Measurements from ENCODE around the gene ATF6. TPM values are rescaled to one million over a fixed set of nuclear protein-coding genes. Genes with fewer than 3 reads are reported as not detected.

ATF6 gene
- 10 to 100 TPM; 31.0 to 56.1 (median 34.1) TPM for total RNA-seq

- Histone ChIP-seq H3K9me3 (no peaks in the 10 kb centered on the region), H3K36me3 (no peaks in the 10 kb centered on the region), H3K4me3 (peak within 1 kb of the TSS; percentile 59 to 73 (median 61)), H3K27ac (peak within 1 kb of the TSS; percentile 88 to 89), H3K4me1 (no peaks in the 10 kb centered on the region), H3K27me3 (no peaks in the 10 kb centered on the region)
- DNase-seq (ENCODE audit: low spot score in 2 of 2): peak; percentile 88 to 89
- intact Hi-C loops (cut with DNase I; ENCODE audit: low total_unique reads): no loop called here
- TF ChIP-seq POLR2AphosphoS5 (IDR thresholded peaks at IDR 0.05) (peak; percentile 93 to 96 (median 95)), CTCF (IDR thresholded peaks at IDR 0.05) (peak in 1 of 3 donors; percentile 34), POLR2A (IDR thresholded peaks at IDR 0.05) (peak; percentile 78)
These were observed at the start of gene ATF6 for GRCh38 chr1:161766102-161766981. Gene ATF6 (plus strand): TSS chr1:161766320. CDS start chr1:161766361, 41 bp downstream.

- intact Hi-C loops (cut with DNase I; ENCODE audit: low total_unique reads): no loop called here
- Histone ChIP-seq H3K36me3 (no peaks in the 10 kb centered on the region), H3K4me1 (no peaks in the 10 kb centered on the region), H3K27me3 (no peaks in the 10 kb centered on the region), H3K27ac (no peak overlapping the region), H3K4me3 (no peak overlapping the region), H3K9me3 (no peaks in the 10 kb centered on the region)
- no peak for DNase-seq (ENCODE audit: low spot score in 2 of 2)
- TF ChIP-seq POLR2A (IDR thresholded peaks at IDR 0.05) (no peak), CTCF (IDR thresholded peaks at IDR 0.05) (no peak), POLR2AphosphoS5 (IDR thresholded peaks at IDR 0.05) (no peak)
These were observed 47.4 kb upstream of the ATF6 start for GRCh38 chr1:161718559-161719324.

- Histone ChIP-seq H3K4me1 (no peaks in the 10 kb centered on the region), H3K36me3 (no peaks in the 10 kb centered on the region), H3K4me3 (no peak overlapping the region), H3K27ac (no peak overlapping the region), H3K9me3 (no peaks in the 10 kb centered on the region), H3K27me3 (no peaks in the 10 kb centered on the region)
- TF ChIP-seq POLR2A (IDR thresholded peaks at IDR 0.05): no peak
- no peak for TF ChIP-seq CTCF (IDR thresholded peaks at IDR 0.05)
- no peak for TF ChIP-seq POLR2AphosphoS5 (IDR thresholded peaks at IDR 0.05)
- intact Hi-C loops (cut with DNase I; ENCODE audit: low total_unique reads): no loop called here
- no peak for DNase-seq (ENCODE audit: low spot score in 2 of 2)
These were observed 46.9 kb upstream of the ATF6 start for GRCh38 chr1:161719325-161719611.

GRCh38 chr1:161720422-161720821 lies 45.7 kb upstream of the ATF6 start:
- no peaks in the 10 kb centered on the region for H3K4me1 ChIP-seq
- H3K9me3 ChIP-seq: no peaks in the 10 kb centered on the region
- no peak overlapping the region for H3K27ac ChIP-seq
- no peak for DNase-seq (ENCODE audit: low spot score in 2 of 2)
- TF ChIP-seq POLR2AphosphoS5 (IDR thresholded peaks at IDR 0.05): no peak
- TF ChIP-seq CTCF (IDR thresholded peaks at IDR 0.05): no peak
- TF ChIP-seq POLR2A (IDR thresholded peaks at IDR 0.05): no peak
- no peaks in the 10 kb centered on the region for H3K27me3 ChIP-seq
- H3K36me3 ChIP-seq: no peaks in the 10 kb centered on the region
- H3K4me3 ChIP-seq: no peak overlapping the region
- intact Hi-C loops (cut with DNase I; ENCODE audit: low total_unique reads): no loop called here

All from breast epithelium (tissue), 4 donors.